ENCODE results near the gene EIPR1. TPM values are rescaled to one million over a fixed set of nuclear protein-coding genes. Genes with fewer than 3 reads are reported as not detected.

Gene EIPR1
- total RNA-seq, 1 experiment from 2014 or later = 22.8 TPM

DNA sequence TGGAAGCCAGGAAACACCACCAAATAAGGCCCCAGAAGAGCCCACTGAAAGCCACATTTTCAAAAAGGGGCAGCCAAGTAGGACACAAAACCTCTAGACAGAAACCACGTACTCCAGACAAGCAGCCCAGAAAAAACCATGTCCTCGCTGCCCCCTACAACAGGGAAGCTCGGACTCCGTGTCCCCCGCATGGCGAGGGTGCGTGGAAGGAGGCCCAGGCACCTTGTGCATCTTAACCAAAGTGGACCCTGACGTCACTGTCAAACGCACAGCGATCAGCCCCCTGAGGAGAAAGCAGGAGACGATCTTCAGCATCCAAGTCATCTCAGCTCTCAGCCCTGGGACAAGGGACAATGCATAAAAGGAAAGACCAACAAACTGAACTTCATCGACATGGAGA is 168.4 kb downstream of the EIPR1 start:
- Mint-ChIP-seq H3K4me3 (no peak overlapping the region), H3K27ac (no peak overlapping the region), H3K9me3 (peaks cover 5% of the 10 kb centered on the region; the same call in 1 of the 2 replicates), H3K36me3 (peaks cover 3% of the 10 kb centered on the region; the same call in 1 of the 2 replicates), H3K27me3 (ENCODE audit: low read depth) (no peaks in the 10 kb centered on the region), H3K4me1 (peaks cover 5% of the 10 kb centered on the region; the same call in 1 of the 2 replicates)
- TF ChIP-seq, protein P1, sequence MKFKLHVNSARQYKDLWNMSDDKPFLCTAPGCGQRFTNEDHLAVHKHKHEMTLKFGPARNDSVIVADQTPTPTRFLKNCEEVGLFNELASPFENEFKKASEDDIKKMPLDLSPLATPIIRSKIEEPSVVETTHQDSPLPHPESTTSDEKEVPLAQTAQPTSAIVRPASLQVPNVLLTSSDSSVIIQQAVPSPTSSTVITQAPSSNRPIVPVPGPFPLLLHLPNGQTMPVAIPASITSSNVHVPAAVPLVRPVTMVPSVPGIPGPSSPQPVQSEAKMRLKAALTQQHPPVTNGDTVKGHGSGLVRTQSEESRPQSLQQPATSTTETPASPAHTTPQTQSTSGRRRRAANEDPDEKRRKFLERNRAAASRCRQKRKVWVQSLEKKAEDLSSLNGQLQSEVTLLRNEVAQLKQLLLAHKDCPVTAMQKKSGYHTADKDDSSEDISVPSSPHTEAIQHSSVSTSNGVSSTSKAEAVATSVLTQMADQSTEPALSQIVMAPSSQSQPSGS (CRISPR knock-in tag; IDR thresholded peaks at IDR 0.05; ENCODE audit: borderline replicate concordance, low read depth) = no peak
- TF ChIP-seq ZNF138 (CRISPR knock-in tag; conservative IDR thresholded peaks at IDR 0.05) (no peak), ZNF396 (CRISPR knock-in tag; IDR thresholded peaks at IDR 0.05; ENCODE audit: borderline replicate concordance) (no peak), TEAD1 (CRISPR knock-in tag; IDR thresholded peaks at IDR 0.05) (no peak), USF1 (CRISPR knock-in tag; IDR thresholded peaks at IDR 0.05) (no peak), ZNF423 (CRISPR knock-in tag; IDR thresholded peaks at IDR 0.05) (no peak), NR1H2 (CRISPR knock-in tag; IDR thresholded peaks at IDR 0.05) (no peak), JUN (CRISPR knock-in tag; IDR thresholded peaks at IDR 0.05) (no peak), TP53 (CRISPR knock-in tag; IDR thresholded peaks at IDR 0.05) (no peak), ZBTB21 (CRISPR knock-in tag; IDR thresholded peaks at IDR 0.05; ENCODE audit: borderline replicate concordance) (no peak), EMX1 (CRISPR knock-in tag; IDR thresholded peaks at IDR 0.05) (no peak), ZMAT4 (CRISPR knock-in tag; IDR thresholded peaks at IDR 0.05) (no peak), ZNF232 (CRISPR knock-in tag; IDR thresholded peaks at IDR 0.05) (no peak), ATF6 (CRISPR knock-in tag; IDR thresholded peaks at IDR 0.05) (no peak), ATF1 (CRISPR knock-in tag; IDR thresholded peaks at IDR 0.05) (no peak), CTCF (IDR thresholded peaks at IDR 0.05) (no peak), MAX (CRISPR knock-in tag; IDR thresholded peaks at IDR 0.05) (no peak)
- TF ChIP-seq, protein P2, sequence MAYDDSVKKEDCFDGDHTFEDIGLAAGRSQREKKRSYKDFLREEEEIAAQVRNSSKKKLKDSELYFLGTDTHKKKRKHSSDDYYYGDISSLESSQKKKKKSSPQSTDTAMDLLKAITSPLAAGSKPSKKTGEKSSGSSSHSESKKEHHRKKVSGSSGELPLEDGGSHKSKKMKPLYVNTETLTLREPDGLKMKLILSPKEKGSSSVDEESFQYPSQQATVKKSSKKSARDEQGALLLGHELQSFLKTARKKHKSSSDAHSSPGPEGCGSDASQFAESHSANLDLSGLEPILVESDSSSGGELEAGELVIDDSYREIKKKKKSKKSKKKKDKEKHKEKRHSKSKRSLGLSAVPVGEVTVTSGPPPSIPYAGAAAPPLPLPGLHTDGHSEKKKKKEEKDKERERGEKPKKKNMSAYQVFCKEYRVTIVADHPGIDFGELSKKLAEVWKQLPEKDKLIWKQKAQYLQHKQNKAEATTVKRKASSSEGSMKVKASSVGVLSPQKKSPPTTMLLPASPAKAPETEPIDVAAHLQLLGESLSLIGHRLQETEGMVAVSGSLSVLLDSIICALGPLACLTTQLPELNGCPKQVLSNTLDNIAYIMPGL (CRISPR knock-in tag; IDR thresholded peaks at IDR 0.05) = no peak
- TF ChIP-seq, protein P3, sequence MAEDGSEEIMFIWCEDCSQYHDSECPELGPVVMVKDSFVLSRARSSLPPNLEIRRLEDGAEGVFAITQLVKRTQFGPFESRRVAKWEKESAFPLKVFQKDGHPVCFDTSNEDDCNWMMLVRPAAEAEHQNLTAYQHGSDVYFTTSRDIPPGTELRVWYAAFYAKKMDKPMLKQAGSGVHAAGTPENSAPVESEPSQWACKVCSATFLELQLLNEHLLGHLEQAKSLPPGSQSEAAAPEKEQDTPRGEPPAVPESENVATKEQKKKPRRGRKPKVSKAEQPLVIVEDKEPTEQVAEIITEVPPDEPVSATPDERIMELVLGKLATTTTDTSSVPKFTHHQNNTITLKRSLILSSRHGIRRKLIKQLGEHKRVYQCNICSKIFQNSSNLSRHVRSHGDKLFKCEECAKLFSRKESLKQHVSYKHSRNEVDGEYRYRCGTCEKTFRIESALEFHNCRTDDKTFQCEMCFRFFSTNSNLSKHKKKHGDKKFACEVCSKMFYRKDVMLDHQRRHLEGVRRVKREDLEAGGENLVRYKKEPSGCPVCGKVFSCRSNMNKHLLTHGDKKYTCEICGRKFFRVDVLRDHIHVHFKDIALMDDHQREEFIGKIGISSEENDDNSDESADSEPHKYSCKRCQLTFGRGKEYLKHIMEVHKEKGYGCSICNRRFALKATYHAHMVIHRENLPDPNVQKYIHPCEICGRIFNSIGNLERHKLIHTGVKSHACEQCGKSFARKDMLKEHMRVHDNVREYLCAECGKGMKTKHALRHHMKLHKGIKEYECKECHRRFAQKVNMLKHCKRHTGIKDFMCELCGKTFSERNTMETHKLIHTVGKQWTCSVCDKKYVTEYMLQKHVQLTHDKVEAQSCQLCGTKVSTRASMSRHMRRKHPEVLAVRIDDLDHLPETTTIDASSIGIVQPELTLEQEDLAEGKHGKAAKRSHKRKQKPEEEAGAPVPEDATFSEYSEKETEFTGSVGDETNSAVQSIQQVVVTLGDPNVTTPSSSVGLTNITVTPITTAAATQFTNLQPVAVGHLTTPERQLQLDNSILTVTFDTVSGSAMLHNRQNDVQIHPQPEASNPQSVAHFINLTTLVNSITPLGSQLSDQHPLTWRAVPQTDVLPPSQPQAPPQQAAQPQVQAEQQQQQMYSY (CRISPR knock-in tag; IDR thresholded peaks at IDR 0.05) = no peak
- TF ChIP-seq, protein P4, sequence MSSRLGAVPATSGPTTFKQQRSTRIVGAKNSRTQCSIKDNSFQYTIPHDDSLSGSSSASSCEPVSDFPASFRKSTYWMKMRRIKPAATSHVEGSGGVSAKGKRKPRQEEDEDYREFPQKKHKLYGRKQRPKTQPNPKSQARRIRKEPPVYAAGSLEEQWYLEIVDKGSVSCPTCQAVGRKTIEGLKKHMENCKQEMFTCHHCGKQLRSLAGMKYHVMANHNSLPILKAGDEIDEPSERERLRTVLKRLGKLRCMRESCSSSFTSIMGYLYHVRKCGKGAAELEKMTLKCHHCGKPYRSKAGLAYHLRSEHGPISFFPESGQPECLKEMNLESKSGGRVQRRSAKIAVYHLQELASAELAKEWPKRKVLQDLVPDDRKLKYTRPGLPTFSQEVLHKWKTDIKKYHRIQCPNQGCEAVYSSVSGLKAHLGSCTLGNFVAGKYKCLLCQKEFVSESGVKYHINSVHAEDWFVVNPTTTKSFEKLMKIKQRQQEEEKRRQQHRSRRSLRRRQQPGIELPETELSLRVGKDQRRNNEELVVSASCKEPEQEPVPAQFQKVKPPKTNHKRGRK (CRISPR knock-in tag; IDR thresholded peaks at IDR 0.05; ENCODE audit: borderline replicate concordance) = no peak
- DNase-seq (ENCODE audit: low spot score) = no peak
- no peak for ATAC-seq
- ChIA-PET POLR2A (no interaction called here), CTCF (no interaction called here)
